Fibroblast of skin of left quadriceps (primary cell): ENCODE measurements around the gene DUSP7.
"Not testable (repeated sequence)": the region's sequence is repeated elsewhere in the genome, so short reads cannot be mapped to it uniquely, and the experiment has no call there.

Source experiments
- DNase-seq, 2 experiments: peaks; one replicate each; pipeline ENCODE4 v3.0.0-alpha.2; 2013; ENCODE audit warnings: low read depth in 2 of 2

The DUSP7 gene

DNA sequence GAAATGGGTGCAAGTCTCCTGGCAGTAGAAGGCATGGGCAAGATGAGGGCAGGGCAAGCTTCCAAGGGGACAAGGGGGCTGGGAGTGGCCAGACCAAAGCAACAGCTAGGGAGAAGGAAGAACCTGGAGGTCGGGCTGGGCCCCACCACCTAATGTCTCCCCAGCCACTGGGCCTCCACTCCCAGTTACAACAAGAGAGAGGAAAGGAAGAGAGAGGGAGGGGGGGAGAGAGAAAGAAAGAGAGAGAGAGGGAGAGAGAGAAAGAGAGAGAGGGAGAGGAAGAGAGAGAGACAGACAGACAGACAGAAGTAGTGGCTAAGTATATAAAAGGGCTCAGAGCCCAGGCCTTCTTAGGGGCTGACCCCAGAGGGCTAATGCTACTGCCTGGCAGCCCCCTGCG, 6.9 kb downstream of the DUSP7 start:
- no peak for DNase-seq

DNA sequence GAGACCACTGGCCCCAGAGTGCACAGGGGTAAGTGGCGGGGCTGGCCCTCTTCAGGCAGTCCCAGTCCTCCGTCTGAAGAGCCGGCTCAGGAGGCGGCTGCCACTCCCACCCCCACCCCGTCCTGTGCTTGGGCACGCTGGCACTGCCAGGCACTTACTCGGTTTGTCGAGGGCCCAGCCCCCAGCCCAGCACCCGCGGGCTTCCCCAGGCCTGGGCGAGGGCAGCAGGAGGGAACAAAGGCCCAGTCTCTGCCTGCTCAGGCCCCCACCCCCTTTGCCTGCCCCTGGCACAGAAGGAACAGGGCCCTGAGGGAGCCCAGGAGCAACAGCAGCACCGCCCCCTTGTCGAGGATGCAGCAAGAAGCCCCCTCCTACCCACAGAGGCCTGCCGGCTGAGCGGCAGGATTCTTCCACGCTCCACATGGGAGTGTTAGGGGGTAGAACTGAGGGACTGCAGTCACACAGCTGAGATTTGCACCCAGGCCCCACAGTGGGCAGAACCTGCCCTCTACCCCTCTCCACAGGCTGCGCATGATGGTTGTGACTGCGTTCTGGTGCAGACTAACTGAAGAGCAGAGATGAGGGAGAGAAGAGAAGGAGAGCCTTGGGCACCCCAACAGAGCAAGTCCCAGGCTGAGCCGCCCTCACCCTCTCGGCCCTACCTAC, 8.9 kb downstream of the DUSP7 start:
- DNase-seq: no peak

DNA sequence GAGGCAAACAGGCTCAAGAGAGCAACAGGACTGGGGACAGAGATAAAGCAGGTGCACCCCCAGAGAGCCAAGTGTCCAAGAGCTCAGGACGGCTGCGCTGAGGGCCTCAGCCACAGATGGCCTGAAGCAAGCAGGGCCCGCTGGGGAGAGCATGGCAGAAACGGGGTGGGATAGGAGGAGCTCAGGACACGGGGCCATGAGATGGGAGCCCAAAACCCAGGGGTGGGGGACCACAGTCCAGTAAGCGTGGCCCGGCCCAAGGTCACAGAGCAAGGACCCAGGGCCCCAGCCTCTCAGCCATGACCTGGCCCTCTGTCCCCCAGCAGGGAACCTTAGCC, 9.5 kb downstream of the DUSP7 start:
- no peak for DNase-seq

DNA sequence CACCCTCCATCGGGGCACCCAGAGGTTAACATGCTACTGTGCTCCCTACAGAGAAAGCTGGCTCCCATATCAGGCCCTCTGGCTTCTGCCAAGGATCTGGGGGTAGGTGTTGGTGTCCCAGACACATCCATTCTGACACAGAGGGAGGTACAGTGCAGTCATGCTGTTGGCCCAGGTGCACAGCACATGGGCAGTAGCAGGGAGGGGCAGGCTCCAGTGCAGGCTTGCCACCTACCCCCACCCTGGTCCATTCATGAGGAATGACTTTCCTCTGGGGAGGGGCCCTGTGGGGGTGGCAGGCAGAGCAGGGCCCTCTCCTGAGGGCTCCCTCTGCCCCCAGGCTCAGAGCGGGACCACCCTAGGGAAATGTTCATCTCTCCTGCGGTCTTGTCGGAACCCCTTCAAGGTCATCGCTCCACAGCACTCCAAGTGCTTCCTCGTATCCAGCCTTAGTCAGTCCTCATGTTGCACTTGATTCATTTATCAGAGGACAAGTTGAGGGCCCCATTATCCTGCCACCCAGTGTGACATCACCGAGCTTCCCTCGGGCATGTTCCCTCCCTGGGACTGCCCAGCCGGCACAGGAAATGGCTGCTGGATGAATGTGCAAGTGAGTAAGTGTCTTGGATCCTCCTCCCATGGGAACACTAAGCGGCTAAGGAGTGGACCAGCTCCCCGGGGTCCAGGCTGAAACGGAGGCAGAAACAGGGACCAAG, 10.0 kb downstream of the DUSP7 start:
- peak; percentile 89 to 91 for DNase-seq

DNA sequence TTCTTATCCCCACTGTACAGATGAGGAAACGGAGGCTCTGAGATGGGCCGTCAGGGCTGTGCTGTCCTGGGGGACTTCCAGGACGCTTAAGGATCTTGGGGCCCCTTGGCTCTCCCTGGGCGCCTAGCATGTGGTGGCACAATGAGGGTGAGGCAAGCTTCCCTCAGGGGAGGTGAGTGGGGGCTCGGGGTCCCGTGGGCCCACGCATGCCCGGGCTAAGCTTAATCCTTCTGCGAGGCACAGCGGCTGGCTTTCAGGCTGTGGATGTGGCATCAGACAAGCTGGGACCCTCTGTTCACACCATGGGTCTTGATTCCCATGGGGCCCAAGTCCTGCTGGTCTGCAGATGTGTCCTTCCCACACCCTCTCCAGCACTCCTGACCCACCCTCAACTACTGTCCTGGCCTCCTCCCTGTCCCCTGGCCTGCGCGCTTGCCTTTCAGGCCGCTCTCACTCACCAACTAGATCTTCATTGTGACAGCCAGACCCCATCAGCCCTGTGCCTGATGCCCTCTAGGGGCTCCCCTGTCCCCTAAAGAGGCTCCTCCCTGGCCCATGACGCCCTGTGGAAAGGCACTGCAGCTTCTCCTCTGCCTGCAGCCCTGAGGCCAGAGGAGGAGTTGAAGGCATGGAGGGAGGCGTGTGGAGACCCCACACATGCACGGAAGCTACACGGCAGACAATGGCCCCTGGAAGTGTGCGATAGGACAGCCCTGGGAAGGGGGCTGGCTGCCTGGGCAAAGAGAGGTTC, 11.3 kb downstream of the DUSP7 start:
- DNase-seq: no peak

DNA sequence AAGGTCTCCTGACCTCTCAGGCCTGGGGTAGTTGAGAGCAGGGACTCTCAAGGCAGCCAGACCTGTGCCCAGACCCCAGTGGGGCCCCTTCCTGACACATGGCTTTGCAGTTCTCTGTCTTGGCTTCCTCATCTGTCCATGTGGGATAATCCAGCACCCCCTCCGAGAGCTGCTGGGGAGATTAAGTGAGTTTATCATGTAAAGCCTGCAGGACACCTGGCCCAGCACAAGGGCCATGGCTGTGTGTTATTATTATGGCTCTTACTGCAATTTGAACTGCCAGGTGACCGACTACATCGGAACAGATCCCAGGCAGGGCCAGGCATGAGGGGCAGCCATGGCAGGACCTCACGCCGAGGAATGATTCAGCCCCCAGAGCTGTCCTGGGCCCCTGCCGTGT, 12.6 kb downstream of the DUSP7 start:
- no peak for DNase-seq

DNA sequence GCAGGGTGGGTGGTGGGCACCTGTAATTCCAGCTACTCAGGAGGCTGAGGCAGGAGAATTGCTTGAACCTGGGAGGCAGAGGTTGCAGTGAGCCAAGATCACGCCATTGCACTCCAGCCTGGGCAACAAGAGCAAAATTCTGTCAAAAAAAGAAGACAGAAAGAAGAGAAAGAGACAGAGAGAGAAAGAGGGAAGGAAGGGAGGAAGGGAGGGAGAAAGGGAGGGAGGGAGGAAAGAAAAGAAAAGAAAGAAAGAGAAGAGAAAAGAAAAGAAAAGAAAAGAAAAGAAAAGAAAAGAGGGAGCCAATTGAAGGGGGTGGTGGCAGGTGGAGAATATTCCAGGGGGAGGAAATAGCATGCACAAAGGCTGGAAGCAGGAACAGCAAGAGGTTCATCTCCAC, 13.3 kb downstream of the DUSP7 start:
- DNase-seq: not testable (repeated sequence)

DNA sequence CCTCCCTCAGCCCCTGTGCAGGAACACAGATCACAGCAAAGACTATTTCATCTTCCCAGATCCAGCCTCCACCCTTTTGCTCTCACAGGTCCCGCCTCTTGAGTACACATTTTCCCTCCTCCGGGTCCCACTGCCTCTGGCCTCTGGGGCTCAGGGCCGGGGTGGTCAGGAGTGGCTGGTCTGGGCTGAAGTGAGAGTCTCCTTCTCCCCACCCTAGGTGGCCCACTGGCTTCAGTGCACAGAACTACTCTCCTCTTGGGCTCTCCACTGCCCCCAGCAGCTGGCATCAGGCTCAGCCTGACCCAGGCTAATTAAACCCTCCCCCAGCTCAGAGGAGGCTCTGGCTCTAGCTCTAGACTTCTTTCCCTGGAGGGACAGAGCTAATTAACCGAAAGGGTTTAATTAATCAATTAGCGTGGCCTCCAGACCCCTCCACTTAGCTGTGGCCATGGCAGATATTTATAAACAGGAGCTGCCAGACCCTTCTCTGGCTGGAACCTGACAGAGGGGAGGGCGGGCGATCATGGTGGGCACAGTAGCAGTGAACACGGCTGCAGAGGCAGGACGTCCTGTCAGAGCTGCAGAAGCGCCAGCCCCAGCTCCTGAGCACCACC, 15.1 kb downstream of the DUSP7 start:
- DNase-seq: no peak

DNA sequence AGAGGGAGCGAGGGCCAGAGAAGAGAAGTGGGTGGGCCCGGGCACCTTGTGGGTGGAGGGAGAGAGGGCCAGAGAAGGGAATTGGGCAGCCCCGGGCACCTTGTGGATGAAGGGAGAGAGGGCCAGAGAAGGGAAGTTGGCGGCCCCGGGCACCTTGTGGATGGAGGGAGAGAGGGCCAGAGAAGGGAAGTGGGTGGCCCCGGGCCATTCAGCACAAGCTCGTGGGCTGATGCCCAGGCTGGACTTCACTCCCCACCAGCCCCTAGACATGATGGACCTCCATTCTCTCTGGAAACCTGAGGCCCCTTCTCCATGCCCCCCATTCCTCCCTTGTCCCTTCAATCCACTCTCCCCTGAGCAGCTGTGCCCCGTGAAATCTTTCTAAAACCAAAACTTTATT, 15.8 kb downstream of the DUSP7 start:
- DNase-seq: no peak

DNA sequence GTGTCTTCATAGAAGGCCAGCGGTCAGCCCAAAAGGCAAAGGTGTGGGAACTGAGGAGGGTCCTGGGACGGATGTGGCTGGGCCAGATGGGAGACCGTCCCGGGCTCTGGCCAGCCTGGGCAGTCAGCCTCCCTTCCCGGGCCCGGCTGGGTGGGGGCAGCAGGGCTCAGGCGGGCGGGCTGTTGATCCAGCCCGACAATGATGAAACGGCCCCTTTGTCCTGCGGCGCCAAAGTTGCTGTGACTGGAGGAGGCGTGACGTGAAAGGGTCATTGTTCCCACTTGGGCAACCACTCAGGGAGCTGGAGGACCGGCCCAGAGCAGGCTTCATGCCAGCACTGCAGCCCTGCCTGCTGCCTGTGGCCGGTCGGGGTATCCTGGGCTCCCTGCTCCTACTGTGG, 16.5 kb downstream of the DUSP7 start:
- no peak for DNase-seq

DNA sequence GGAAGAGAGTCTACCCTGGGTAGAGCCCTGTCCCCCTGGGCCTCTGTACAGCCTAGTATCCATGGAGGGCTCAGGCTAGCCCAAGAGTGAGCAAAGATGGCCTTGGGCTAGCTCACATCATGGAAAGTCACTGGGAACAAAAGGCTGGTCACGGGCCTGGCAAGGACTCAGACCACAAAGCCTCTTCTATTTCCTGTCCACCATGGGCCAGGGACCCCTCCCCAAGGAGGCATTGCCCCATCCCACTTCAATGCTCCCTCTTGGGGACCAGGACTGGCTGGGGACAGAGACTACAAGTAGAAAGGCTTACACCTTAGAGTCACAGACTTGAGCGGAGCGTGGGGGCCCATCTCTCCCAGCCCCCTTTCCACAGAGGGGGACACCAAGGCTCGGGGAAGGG, 16.9 kb downstream of the DUSP7 start:
- no peak for DNase-seq

DNA sequence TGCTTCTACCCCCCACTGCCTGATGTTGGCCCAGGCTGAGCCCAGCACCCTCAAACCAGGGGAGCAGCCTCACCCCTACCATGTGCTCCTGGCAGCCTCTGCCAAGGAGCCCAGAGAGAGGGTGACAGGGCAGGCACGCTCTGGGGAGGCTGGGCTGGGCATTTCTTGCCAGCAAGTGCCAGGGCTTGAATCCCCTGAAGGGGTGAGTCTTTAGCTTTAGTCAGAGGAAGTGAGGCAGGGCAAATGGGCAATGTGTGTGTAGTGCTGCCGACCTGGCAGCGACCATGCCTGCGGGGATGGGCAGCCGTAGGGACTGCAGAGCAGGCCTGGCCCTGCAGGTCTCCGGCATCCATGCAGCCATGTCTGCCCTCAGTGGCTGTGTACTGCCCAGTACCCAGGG, 18.1 kb downstream of the DUSP7 start:
- no peak for DNase-seq

DNA sequence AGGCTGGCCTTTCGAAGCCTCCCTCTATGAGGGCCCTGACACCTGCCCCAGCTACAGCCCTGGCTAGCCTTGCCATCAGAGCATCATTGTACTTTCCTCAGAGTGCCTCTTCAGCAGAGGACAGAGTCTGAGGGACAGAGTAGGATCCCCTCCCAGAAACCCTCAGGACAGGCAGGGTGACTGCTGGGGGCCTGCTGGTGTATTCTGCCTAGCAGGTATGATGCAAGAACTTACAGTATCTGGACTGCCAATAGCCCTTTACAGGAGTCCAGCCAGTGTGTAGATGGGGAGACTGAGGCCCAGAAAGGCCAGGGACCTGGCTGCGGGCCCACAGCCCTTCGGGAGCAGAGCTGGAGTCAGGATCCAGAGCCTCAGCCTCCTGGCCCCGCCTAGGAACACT, 19.1 kb downstream of the DUSP7 start:
- no peak for DNase-seq

DNA sequence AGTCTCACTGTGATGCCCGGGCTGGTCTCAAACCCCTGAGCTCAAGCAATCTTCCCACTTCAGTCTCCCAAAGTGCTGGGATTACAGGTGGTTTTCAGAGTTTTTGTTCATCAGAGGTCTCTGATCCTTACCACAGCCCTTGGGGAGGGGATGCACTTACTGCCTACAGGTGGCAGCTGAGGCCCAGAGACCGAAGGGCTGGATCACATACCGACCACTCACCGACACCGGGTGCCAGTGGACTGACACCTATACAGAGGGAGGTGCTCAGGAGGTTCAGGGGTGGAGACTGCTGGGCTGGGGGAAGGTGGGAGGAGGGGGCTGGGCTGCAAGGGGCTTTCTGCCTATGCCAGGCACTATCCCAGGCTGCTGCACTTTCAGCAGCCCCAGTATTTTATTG, 19.5 kb downstream of the DUSP7 start:
- no peak for DNase-seq

DNA sequence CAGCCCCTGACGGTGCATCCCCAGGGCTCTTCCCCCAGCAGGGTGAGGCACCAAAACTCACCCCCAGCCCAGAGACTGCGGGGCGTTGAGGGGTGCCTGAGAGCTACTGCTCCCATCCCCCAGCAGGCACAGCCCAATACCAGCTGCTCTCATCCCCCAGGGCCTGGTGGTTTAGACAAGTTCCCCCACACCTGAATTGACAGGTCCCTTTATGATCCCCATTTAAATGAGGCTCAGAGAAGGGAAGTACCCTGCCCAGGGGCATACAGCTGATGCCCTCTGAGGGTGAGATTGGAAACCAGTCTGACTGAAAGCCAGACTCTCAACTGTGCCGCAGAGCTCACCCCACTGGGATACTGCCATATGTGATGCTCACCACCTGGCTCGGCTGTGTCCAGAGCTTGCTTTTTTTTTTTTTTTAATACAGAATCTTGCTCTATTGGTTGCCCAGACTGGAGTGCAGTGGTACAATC, 20.1 kb downstream of the DUSP7 start:
- no peak for DNase-seq

DNA sequence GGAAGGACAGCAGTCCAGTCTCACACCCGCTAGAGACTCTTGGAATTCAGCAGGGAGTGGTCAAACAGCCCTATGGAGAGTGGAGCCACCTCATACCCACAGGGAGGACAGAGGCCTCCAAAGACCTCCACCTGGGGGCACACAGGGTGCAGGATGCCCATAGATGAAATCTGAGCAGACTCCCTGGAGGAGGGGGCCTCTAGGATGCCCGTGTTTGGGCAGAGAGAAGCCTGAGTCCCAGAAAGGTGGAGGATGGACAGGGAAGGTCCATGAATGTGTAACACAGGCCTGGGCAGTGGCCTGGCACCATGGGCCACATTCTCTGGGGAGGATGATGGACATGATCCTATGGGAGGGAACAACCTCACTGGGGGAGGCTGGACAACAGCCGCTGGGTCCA, 21.7 kb downstream of the DUSP7 start:
- no peak for DNase-seq

DNA sequence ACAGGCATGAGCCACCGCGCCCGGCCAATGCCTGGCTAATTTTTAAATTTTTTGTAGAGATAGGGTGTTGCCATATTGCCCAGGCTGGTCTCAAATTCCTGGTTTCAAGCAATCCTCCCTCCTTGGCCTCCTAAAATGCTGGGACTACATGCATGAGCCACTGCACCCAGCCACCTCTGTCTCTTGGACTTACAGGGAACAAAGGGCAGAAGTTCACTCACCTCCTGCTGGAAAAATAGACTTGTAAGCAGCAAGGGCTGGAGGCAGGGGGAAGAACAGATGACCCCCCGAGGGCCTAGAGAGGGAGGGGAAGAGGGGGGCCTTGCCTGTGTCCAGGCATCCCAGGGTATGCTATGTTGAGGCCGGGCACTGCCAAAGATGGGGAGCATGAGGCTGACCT, 22.2 kb downstream of the DUSP7 start:
- no peak for DNase-seq

DNA sequence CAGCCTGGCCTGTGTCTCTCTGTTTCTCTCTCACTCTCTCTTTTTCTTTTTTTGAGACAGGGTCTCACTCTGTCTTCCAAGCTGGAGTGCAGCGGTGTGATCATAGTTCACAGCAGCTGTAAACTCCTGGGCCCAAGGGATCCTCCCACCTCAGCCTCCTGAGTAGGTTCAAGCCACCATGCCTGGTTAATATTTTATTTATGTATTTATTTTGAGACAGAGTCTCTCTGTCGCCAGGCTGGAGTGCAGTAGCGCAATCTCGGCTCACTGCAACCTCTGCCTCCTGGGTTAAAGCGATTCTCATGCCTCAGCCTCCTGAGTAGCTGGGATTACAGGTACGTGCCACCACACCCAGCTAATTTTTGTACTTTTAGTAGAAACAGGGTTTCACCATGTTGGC, 22.6 kb downstream of the DUSP7 start:
- DNase-seq: not testable (repeated sequence)

DNA sequence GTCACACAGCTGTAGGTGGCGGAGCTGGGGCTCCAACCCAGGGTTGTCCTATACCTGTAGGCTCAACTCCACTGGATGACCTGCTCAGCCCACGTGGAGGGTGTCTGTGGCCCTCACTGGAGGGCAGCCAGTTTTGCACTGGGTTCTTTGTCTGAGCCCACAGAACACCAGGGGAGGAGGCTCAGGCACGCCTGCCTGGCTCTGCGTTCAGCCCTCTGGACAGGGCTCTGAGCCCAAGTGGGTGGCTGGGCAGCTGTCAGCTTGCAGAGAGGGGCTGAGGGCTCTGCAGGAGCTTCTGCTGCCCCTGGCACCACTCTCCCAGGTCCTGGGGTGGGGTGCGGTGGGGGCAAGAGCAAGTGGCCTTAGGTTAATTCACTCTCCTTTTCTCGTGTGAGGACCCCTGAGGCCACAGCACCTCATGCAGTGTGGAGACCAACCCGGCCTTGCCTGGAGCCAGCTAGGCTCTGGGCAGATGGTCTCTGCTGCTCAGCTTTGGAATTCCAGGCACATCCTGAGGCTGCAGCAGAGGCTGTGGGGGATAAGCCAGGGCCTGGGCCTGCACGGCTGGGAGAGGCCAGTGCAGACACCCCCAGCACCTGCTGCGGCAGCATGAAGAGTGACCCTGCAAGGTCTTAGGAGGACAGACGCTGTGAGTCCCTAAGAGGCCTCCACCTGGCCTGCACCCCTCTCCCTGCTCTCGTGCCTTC, 23.5 kb downstream of the DUSP7 start:
- no peak for DNase-seq

DNA sequence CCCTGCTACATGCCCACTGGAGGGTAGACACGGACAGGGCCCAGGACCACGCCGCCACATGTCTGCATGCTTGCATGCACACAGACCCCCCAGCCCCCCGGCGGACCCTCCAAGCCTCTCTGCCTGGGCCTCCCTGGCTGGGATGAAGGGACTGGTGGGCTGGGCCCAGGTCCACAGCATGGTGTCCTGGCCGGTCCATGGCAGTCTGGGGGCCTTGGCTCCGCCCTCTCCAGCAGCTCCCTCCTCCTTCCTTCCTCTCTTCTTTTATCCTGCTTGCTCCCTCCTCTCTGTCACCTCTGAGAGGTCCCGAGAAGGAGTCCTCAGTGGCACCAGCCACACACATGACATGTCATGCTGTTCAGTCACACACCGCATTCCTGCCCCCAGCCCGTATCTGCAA, 24.5 kb downstream of the DUSP7 start:
- no peak for DNase-seq

DNA sequence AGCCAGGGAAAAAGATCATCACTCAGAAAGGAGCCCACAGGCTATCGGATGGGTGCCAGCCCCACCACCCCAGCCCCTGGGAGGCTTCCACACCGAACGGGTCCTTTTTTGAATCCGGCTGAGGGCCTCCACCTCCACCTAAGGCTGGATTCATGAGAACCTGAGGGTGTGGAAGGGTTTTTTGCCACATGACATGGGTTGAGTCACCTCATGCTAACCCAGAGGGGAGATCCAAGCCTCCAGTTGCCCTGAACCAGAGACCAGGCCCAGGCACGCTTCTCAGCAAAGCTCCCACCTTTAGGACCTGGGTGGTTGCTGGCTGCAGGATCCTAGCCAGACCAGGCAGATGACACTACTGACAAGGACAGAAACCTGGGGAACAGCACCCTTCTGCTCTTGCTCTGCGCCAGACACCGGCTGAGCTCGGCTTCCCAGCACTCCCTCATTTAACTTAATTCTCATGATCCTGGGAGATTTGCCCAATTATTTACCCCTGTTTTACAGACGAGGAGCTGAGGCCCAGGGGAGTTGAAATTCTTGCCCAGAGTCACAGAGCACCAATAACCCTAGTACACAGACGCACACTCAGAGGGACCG, 25.6 kb downstream of the DUSP7 start:
- no peak for DNase-seq

DNA sequence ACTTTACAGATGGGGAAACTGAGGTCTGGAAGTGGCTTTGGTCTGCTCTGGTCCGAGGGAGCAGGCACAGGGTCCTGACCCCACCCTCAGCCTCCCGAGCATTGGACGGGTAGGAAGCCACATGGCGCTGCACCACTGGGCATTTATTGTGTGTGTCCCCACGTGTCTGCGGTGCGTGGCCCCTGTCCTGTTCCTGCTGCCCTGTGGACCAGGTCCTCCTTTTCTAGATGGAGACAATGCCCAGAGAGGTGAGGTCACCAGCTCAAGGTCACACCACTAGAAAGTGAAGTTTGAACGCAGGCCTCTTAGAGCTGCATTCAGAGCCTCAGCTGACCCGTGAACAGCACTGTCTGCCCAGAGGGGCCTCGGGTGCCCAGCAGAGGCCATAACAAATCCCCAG, 26.8 kb downstream of the DUSP7 start:
- no peak for DNase-seq
